Stimulated activated CD4-positive, alpha-beta T cell treated with anti-CD3 and anti-CD28 coated beads, Interleukin-12 subunit alpha, Interleukin-12 subunit beta, amount 100 ng/mL, for 48 hours (primary cell): ENCODE data around the gene NEDD4L.
"Not testable (repeated sequence)": the region's sequence is repeated elsewhere in the genome, so short reads cannot be mapped to it uniquely, and the experiment has no call there.

Source experiments
- DNase-seq, 3 donors: peaks; one replicate each; pipeline ENCODE4 v3.0.0-alpha.2; 2020; ENCODE audit warnings: low read depth in 2 of 3, low spot score in 1 of 3

Gene NEDD4L

GRCh38 chr18:58408665-58409064 lies 364.6 kb downstream of the NEDD4L start:
- DNase-seq, result no peak

DNA sequence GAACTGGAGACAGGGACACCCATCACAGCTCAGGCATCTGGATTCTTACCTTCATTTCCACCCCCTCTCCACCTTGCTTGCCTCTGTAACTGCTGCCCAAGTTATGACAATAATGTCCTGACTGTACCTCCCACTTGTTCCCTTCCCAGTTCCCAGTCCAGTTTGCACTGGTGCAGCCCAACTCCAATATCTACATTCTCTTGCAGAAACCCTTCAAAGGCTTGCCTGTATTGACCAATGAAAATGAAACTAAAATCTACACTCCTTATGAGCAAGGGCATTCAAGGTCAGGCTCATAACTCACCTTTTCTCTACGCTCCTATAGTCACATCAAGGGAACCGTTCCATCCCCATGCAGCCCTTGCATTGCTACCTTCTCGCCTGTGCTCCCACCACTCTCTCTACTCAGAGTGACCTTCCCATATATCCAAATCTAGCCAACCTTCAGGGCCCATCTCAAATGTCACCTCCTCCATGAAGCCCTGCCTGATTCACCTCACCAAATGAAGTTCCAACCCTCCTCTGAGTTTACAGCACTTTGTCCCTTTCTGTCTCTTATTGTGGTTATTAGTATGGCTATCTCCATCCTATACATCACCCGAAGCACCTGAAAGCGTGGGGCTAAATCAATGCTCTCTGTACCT lies 365.9 kb downstream of the NEDD4L start:
- DNase-seq, result no peak

DNA sequence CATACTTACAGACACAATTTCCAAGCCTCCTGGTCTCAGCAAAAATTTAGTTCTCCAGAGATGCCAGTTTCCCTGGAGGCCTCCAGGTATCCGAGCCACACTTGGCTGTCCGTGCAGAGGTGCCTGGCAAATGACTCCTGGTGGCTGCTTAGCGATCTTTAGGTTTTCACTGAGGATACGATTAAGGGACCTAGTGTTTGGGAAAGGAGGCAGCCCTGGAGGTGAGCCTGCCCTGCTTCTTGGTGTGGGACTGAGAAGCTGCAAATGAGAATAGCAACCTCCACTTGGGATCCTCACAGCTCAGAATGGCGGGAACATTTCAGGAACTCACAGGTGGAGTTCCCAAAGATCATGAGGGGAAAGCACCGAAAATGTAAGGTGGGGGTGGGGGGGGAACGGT lies 367.3 kb downstream of the NEDD4L start:
- no peak for DNase-seq

DNA sequence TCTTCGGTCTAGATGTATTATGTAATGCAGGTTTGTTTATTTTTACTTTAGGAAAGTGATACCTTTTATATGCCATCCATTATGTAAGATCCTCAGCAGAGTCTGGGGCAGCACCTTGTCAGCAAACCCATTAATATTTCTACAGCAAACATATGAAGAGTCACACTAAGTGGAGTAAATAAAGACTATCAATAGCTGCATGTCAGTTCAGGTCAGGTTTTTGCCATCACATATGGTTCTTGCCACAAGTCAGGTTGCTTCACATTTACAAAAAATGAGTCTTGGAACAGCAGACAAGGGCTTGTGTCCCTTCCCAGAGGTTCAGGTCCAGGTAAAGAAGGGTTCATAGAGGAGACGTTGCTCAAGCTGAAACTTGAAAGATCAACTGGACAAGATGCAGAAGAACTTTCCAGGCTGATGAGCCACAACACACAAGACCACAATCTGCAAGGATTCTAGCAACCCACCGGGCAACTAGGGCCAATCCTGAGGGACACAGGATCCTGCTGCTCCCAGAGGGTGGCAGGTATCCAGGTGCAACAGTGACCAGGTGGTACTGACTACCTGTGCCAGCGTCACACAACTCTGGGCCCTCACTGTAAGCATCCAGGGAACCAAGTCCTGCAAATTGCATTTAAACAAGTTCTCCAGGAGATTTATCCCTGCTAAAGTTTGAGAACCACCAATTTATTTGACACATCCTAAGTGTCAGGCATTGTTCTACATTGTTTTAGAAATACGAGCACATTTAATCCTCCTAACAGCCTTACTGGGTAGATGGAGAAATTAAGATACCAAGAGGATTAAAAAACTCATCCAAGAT lies 369.0 kb downstream of the NEDD4L start:
- DNase-seq, result no peak

- DNase-seq, result no peak
Observed at GRCh38 chr18:58413667-58414628, 369.9 kb downstream of the NEDD4L start.

DNA sequence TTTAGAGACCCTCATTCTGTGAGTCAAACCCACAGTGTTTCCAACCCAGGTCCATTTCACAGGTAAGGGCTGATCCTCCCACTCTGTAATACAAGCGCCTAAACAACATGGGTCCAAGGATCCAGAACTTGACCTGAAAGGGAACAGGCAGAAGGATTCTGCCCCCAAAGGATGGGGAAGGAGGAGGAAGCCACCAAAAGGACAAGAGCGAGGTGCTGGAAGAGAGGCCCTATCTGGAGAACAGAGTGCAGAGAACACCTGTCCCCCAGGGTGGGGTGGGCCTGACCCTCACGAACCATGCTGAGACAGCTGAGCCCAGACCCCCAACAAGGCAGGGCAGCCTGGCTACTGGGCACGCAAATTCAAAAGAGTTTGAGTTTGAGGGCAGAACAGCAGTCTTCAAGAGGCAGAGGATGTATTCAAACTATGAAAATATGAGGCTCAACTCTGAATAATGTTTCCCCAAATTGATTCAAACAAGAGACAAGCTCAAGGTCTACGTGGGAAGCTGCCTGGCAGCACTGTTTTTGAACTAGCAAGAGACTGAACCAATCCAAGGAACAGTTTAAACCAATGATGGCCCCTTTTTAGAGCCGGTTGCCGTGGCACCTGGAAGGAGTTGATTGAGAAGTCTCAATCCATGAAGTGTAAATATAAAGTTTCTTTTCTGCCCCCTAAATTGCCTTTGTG lies 372.1 kb downstream of the NEDD4L start:
- no peak for DNase-seq

DNA sequence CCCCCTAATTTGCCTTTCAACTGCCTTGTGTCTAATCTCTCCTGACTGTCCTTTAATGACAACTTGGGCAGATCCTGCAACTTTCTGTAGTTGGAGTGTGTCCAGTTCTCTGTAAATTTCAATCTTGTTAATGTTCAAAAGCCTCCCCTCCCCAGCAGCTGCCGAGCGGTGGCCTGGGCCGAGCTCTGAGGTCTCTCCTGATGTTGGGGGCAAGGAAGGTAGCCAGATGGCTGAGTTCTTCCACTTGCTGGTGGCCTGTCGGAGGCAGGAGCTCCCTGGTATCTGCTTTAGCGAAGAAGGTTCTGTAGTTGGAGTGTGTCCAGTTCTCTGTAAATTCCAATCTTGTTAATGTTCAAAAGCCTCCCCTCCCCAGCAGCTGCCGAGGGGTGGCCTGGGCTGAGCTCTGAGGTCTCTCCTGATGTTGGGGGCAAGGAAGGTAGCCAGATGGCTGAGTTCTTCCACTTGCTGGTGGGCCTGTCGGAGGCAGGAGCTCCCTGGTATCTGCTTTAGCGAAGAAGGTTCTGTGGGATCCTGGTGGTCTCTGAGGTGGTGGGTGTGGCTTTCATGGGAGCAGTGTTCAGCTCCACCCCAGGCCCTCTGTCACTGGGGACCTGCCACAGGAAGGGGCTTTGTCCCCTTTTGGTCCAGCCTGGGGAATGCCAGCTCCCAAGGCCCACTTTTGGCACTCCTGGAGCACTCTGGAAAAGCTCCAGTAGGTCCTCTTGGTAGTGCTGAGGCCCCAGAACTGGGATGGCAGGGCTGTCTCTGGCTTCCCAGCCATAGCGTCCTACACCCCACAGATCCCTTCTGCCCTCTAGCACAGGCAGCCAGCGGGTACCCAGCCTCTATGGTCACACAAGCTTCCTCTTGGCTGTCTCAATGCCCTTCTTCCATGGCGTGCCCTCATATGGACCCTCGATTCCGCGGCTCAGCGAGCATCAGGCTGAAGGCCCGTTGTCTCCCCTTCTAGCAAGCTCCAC lies 373.0 kb downstream of the NEDD4L start:
- DNase-seq, result no peak

- no peak for DNase-seq
Observed at GRCh38 chr18:58417752-58418151, 373.7 kb downstream of the NEDD4L start.

DNA sequence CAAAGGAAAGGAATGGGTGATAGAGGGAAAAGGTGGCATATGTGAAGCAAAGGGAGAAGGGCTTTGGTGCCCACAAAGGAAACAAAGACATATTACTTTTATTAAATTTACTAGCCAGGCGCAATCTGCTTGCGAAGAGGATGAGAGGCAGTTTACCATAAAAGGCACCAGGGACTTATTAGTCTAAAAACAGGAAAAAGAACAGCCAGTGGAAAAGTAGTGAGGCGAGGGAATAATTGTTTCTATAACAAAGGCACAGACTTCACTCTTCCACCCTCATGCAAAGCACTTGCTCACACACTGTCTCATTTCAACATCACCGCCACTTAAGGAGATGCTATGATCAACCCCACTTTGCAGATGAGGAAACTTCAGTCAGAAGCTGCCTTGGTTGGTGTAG lies 374.3 kb downstream of the NEDD4L start:
- DNase-seq, result no peak

- no peak for DNase-seq
Observed at GRCh38 chr18:58419587-58420199, 375.7 kb downstream of the NEDD4L start.

GRCh38 chr18:58426611-58427010 lies 382.6 kb downstream of the NEDD4L start:
- DNase-seq, result no peak

DNA sequence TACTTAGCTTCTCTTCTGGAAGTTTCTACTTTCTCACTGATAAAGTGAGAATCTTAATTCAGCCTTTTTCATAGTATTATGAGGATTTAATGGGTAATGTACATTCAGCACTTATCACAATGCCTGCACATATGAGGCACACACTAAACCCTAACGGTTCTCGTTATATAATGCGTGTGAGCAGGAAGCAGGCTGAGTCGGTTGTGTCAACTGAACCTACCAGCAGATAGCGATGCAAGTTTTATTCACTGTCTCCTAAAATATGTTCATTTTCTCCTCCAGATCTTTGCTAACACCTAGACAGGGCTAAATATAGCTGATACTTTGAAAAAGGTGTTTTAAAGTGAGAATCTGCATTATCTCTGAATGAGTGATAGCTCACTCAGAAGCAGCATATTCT lies 383.3 kb downstream of the NEDD4L start:
- DNase-seq, result no peak

- no peak for DNase-seq
Observed at GRCh38 chr18:58429442-58429841, 385.4 kb downstream of the NEDD4L start.

DNA sequence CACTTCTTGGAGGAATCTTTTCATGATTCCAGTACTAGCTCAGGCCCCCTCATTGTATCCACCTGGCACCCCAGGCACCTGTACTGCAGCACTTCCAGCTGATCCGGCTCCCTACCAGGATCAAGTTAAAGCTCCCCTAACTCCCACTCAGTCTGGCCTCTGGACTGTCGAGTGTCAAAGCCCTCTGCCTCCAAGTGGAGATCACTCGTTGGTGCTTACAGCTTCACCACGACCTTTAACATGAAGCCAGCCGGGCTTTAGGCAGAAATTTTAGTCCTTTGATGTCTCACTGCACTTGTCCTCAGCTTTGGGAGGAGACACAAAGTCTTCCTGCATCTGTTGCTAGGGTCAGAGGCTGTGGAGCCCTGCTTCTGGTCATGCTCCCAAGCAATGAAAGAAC lies 387.2 kb downstream of the NEDD4L start:
- DNase-seq, result no peak

DNA sequence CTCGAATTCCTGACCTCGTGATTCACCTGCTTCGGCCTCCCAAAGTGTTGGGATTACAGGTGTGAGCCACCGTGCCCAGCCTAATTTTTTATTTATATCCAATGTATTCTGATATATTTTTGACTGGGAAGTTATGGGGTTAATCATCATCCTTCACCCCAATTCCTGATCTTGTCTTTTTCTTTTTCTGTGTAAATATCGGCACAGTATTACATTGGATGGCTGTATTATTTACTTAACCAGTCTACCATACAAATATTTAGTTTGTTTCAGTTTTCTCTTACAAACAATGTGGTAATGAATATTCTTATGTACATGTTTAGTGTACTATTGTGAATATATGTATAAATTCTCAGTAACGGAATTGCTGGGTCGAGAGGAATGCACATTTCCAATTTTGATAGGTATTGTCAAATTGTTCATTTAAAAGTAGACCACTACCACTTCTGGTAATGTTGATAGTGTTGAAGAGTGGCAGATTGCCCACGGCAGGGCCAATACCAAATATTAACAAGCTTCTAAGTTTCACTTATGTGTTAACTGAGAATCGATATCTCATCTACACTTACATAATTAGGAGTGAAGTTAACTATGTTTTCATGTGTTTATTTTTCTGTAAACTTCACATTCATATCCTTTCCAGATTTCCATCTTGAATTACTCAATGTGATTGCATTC lies 388.2 kb downstream of the NEDD4L start:
- no peak for DNase-seq

GRCh38 chr18:58435221-58436005 lies 391.4 kb downstream of the NEDD4L start:
- not testable (repeated sequence) for DNase-seq

GRCh38 chr18:58438161-58438957 lies 394.3 kb downstream of the NEDD4L start:
- no peak for DNase-seq
